Right ventricle myocardium inferior (tissue), 1 donor: ENCODE data around the gene COL15A1. TPM values are rescaled to one million over a fixed set of nuclear protein-coding genes. Genes with fewer than 3 reads are reported as not detected.

Source experiments
- ATAC-seq: fragments of 200-7000 bp; cut with Tn5 transposase; one replicate; pipeline ENCODE4 v1.9.1; 2020; ENCODE audit warnings: mild to moderate bottlenecking, moderate library complexity
- DNase-seq: peaks from one replicate; pipeline ENCODE4 v3.0.0; 2021; ENCODE audit errors: missing footprints
- intact Hi-C: fragments of 100-400 bp; cut with DNase I; formaldehyde crosslinking; loops from one replicate; pipeline ENCODE4 v1.11.0; 2022
- total RNA-seq: library from RNA; stranded (reverse); fragmentation: NEBNext Ultra II Directional; extraction: Animal tissue kit (Norgen Biotek cat#: 25700); gene quantifications from one replicate; pipeline ENCODE4 v1.2.1, GENCODE V29; 2021
- donor health status: DM: no; HTN: yes; CAD: no; lungs with severe emphysema.

The COL15A1 gene
- total RNA-seq, 1 donor from 2014 or later = 58.3 TPM

GRCh38 chr9:99054581-99054980, 110.9 kb downstream of the COL15A1 start:
- ATAC-seq = no peak
- no peak for DNase-seq
- intact Hi-C loops = no loop called here

- DNase-seq (no peak), ATAC-seq (no peak)
- intact Hi-C loops = no loop called here
These were observed 111.7 kb downstream of the COL15A1 start for GRCh38 chr9:99055384-99055783.

GRCh38 chr9:99056186-99056585, 112.5 kb downstream of the COL15A1 start:
- DNase-seq (no peak), ATAC-seq (no peak)
- intact Hi-C loops = no loop called here

GRCh38 chr9:99056886-99057664, 113.4 kb downstream of the COL15A1 start:
- no peak for DNase-seq
- no peak for ATAC-seq
- intact Hi-C loops = no loop called here

- ATAC-seq = peak; percentile 60
- no peak for DNase-seq
These were observed 114.2 kb downstream of the COL15A1 start for GRCh38 chr9:99057665-99058625.

DNA sequence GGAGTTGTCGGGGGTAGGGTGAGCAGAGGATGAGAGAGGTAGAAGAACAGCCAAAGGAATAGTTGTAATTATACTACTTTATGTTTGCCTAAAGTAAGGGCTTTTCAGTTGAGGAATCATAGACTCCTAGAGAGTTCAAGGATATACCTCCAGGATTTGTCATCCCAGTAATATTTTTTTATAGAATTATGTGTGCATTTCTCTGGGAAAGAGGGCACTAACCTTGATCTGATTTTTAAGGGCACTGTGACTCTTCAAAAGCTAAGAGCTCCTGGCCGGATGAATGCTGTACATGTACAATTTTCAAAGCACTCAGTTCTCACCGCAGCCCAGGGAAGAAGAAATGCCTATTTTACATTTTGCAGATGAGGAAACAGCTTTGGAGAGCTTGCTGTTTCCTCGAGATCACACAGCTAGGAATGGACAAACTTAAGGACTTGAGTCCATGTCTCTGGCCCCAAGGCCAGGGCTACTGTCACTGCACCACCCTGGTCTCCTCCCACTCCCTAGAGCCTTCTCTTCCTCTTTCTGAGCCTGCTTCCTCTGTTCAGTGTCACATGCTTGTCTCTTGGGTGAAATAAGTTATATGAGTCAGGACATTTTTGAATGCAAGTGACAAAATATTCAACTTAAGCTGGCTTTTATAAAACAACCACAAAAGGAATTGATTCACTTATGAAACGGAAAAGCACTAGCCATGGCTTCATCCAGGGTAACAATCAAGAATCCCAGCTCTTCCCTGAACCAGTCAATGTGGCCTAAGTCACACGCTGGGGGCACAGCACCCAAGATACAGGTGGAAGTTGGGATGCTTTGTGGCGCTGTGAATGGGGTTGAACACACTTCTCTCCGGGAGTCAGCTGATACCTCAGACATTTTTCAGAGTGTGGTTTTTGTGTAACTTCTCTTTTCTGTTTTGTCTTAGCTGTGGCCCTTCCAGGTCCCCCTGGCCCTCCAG, 115.5 kb downstream of the COL15A1 start:
- DNase-seq = no peak
- intact Hi-C loops = no loop called here
- ATAC-seq = peak; percentile 74

More at GRCh38 chr9:99057665-99058625, 114.2 kb downstream of the COL15A1 start:
- intact Hi-C loops = no loop called here

GRCh38 chr9:99060621-99061020, 116.9 kb downstream of the COL15A1 start:
- no peak for DNase-seq

DNA sequence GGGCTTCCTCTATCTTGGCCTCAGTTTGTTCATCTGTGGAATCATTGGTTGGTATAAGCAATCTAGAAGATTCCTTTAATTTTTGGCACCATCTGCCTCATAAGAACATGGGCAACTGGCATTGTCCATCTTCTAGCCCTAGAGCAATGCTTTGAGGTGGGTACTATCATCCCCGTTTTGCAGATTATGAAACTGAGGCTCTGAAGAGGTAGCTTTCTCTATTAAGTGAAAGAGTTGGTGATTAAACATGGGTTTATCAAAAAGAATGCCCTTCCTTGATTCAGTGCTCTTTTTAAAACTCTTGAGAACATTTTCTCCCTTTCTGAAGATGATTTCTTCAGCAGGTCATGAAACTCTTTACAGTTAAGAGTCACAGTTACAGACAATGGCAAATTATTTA, 118.8 kb downstream of the COL15A1 start:
- DNase-seq = no peak
- intact Hi-C loops = no loop called here
- ATAC-seq = no peak

More at GRCh38 chr9:99060621-99061020, 116.9 kb downstream of the COL15A1 start:
- intact Hi-C loops = no loop called here
- ATAC-seq = no peak

GRCh38 chr9:99063522-99063921, 119.8 kb downstream of the COL15A1 start:
- intact Hi-C loops = no loop called here

DNA sequence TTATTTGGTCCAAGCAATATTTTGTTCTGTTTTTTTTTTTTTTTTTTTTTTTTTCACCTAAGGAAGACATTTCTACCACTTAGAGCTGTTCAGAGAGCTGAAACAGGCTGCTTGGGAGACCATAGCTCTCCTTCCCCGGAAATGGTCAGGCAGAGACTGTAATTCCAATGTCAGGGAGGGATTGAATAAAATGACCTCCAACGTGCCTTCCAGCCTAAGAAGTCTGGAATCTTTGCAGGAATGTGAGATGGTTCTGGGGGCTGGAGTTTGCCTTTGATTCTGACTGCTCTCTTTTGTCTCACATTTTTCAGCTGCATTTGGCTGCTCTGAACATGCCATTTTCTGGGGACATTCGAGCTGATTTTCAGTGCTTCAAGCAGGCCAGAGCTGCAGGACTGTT, 122.9 kb downstream of the COL15A1 start:
- ATAC-seq (no peak), DNase-seq (no peak)
- intact Hi-C loops = no loop called here

More at GRCh38 chr9:99063522-99063921, 119.8 kb downstream of the COL15A1 start:
- DNase-seq (no peak), ATAC-seq (no peak)

GRCh38 chr9:99069075-99069474, 125.4 kb downstream of the COL15A1 start:
- intact Hi-C loops = no loop called here
- ATAC-seq = no peak

GRCh38 chr9:99069546-99069945, 125.8 kb downstream of the COL15A1 start:
- DNase-seq (no peak), ATAC-seq (no peak)
- intact Hi-C loops = no loop called here

More at GRCh38 chr9:99069075-99069474, 125.4 kb downstream of the COL15A1 start:
- DNase-seq = no peak

- intact Hi-C loops = no loop called here
- no peak for ATAC-seq
These were observed 127.0 kb downstream of the COL15A1 start for GRCh38 chr9:99070681-99071080.

DNA sequence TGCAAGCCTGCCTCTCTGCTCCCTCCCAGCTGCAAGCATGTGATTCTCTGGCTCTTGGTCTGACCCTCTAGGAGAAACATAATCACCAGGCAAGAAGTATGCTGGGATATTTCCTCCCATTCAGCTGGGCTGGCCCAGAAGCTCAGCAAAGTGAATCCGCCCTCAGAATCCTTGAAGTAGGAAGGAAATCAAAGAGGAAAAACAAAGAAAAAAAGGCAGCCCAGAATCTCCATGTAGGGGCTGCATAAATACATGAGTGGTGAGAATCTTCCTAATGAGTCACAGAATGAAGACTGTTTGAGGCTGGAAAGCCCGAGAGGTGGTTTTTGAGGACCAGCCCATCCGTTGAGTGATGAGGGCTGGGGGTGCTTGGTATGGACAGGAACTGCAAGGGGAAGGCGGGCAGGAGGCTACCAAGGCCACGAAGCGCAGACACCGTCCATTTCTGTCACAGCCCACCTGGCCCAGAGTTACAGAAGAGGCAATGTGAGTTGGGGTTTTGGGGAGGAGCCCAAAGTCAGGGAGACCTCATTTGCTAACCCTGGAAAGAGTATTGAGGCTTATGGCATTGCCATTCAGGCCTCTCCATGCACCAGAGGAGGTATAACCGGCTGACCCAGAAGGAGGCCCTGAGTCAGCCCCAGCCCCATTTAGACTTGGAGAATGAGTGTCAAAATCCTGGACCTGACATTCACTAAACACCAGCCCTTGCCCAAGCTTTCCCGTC, 127.8 kb downstream of the COL15A1 start:
- intact Hi-C loops = no loop called here

More at GRCh38 chr9:99070681-99071080, 127.0 kb downstream of the COL15A1 start:
- DNase-seq = no peak

DNA sequence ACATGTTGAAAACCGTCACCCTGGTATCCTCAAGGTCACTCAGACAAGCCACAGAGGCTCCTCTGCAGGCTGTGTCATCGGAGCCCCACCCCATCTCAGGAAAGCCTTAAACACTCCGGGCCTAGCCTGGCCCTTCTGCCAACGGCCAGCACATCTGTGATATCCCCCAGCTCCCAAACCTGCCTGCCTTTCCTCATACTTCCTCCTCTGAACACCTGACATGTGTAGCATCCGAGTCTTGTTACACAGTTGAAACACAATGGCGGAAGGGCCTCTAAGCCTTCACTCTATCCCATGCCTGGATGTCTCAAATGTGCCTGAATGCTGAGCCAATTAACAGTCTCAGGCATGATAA, 128.3 kb downstream of the COL15A1 start:
- ATAC-seq (peak; percentile 29), DNase-seq (no peak)
- intact Hi-C loops = no loop called here

More for the DNA sequence above, 127.8 kb downstream of the COL15A1 start:
- no peak for ATAC-seq
- DNase-seq = no peak

- ATAC-seq (no peak), DNase-seq (no peak)
- intact Hi-C loops = no loop called here
These were observed 129.6 kb downstream of the COL15A1 start for GRCh38 chr9:99073347-99073746.

- no peak for ATAC-seq
- intact Hi-C loops = no loop called here
- no peak for DNase-seq
These were observed 130.5 kb downstream of the COL15A1 start for GRCh38 chr9:99073985-99074901.
